SU-DHL-6 (cell line): ENCODE measurements around the gene RBFOX2.
"Not testable (repeated sequence)": the region's sequence is repeated elsewhere in the genome, so short reads cannot be mapped to it uniquely, and the experiment has no call there.

ENCODE experiments used
- H2AFZ ChIP-seq: fragments of 200-600 bp; sonication (generic); 2 replicates; pipeline ENCODE4 v1.6.1; 2014; ENCODE audit warnings: low read depth, mild to moderate bottlenecking, moderate library complexity, mixed read lengths, antibody characterized with exemption, low read length; ENCODE audit not compliant: severe bottlenecking
- H3F3A ChIP-seq: fragments of 200-600 bp; shearing (Covaris generic); 2 replicates; pipeline ENCODE4 v1.6.0; 2016; ENCODE audit warnings: antibody characterized with exemption, mild to moderate bottlenecking; ENCODE audit not compliant: insufficient read depth
- H3K27ac ChIP-seq: fragments of 200-600 bp; sonication (generic); 2 replicates; pipeline ENCODE4 v1.5.1; 2016; ENCODE audit warnings: low read depth, mild to moderate bottlenecking, low read length, moderate library complexity, mixed read lengths
- H3K27me3 ChIP-seq: fragments of 200-600 bp; sonication (generic), shearing (Covaris generic); 2 replicates; pipeline ENCODE4 v1.6.0; 2014; ENCODE audit warnings: mild to moderate bottlenecking, low read length
- H3K36me3 ChIP-seq: fragments of 200-600 bp; sonication (generic); 2 replicates; pipeline ENCODE4 v1.6.1; 2014; ENCODE audit warnings: mild to moderate bottlenecking, low read length, mixed read lengths
- H3K4me2 ChIP-seq: fragments of 300-600, 200-600 bp; shearing (Covaris generic), sonication (generic); 2 replicates; pipeline ENCODE4 v1.6.0; 2014; ENCODE audit warnings: low read length, low read depth, mild to moderate bottlenecking; ENCODE audit not compliant: poor library complexity, severe bottlenecking
- H3K4me3 ChIP-seq: fragments of 200-600 bp; sonication (generic); 2 replicates; pipeline ENCODE4 v1.5.1; 2014; ENCODE audit warnings: antibody characterized with exemption, low read length, mild to moderate bottlenecking, mixed read lengths; ENCODE audit not compliant: insufficient read depth, poor library complexity, severe bottlenecking
- H3K79me2 ChIP-seq: fragments of 200-600 bp; sonication (generic); 2 replicates; pipeline ENCODE4 v1.6.1; 2014; ENCODE audit warnings: mild to moderate bottlenecking, low read length, moderate library complexity; ENCODE audit not compliant: insufficient read depth
- H3K9ac ChIP-seq: fragments of 200-600 bp; sonication (generic); 2 replicates; pipeline ENCODE4 v1.7.0; 2014; ENCODE audit warnings: mild to moderate bottlenecking, low read length
- H3K9me2 ChIP-seq: fragments of 200-600 bp; sonication (generic); replicated peaks from 2 replicates; pipeline ENCODE4 v1.6.1; 2014; ENCODE audit warnings: low read length; ENCODE audit not compliant: insufficient read depth
- H3K9me3 ChIP-seq: fragments of 200-600 bp; sonication (generic); 2 replicates; pipeline ENCODE4 v1.6.1; 2014; ENCODE audit warnings: low read length, mixed read lengths; ENCODE audit not compliant: insufficient read depth
- H4K20me1 ChIP-seq: fragments of 200-600 bp; sonication (generic); 2 replicates; pipeline ENCODE4 v1.6.1; 2014; ENCODE audit warnings: low read depth, mild to moderate bottlenecking, antibody characterized with exemption, low read length, moderate library complexity, mixed read lengths
- CTCF ChIP-seq: fragments of 200-600 bp; sonication (generic); IDR thresholded peaks from one replicate; pipeline ENCODE4 v1.5.1; 2017; ENCODE audit warnings: antibody characterized with exemption, mild to moderate bottlenecking, low read length, moderate library complexity; ENCODE audit not compliant: insufficient read depth, poor library complexity, severe bottlenecking
- EZH2phosphoT487 ChIP-seq: fragments of 200-600 bp; sonication (generic), shearing (Covaris generic); conservative IDR thresholded peaks from 2 replicates; pipeline ENCODE4 v1.6.1; 2018; ENCODE audit warnings: mild to moderate bottlenecking, antibody characterized with exemption, low read length, moderate library complexity, mixed read lengths

The RBFOX2 gene

GRCh38 chr22:35804421-35804820, 224.2 kb downstream of the RBFOX2 start:
- Histone ChIP-seq H3K4me3 (no peak overlapping the region), H3K4me2 (no peak overlapping the region), H3K27ac (no peak overlapping the region), H3K9me2 (no peaks in the 10 kb centered on the region), H2AFZ (no peak overlapping the region), H4K20me1 (no peaks in the 10 kb centered on the region), H3K9ac (no peak overlapping the region), H3K27me3 (no peaks in the 10 kb centered on the region), H3F3A (no peaks in the 10 kb centered on the region), H3K36me3 (0 out of 2 replicates have a peak, but pooled peaks cover 3% of the 10 kb centered on the region), H3K79me2 (no peaks in the 10 kb centered on the region), H3K9me3 (no peaks in the 10 kb centered on the region)
- TF ChIP-seq CTCF (no peak), EZH2phosphoT487 (no peak)

GRCh38 chr22:35802885-35803284, 225.7 kb downstream of the RBFOX2 start:
- no peaks in the 10 kb centered on the region for H3K36me3 ChIP-seq
- no peak for TF ChIP-seq CTCF
- TF ChIP-seq EZH2phosphoT487: no peak
- H3K27me3 ChIP-seq: no peaks in the 10 kb centered on the region
- H3K4me3 ChIP-seq: no peak overlapping the region
- no peaks in the 10 kb centered on the region for H3K9me2 ChIP-seq
- no peak overlapping the region for H3K27ac ChIP-seq
- no peaks in the 10 kb centered on the region for H3K79me2 ChIP-seq
- H3K4me2 ChIP-seq: no peak overlapping the region
- no peaks in the 10 kb centered on the region for H4K20me1 ChIP-seq
- no peak overlapping the region for H3K9ac ChIP-seq
- H2AFZ ChIP-seq: no peak overlapping the region
- no peaks in the 10 kb centered on the region for H3F3A ChIP-seq
- no peaks in the 10 kb centered on the region for H3K9me3 ChIP-seq

GRCh38 chr22:35801301-35801700, 227.3 kb downstream of the RBFOX2 start:
- H3K9ac ChIP-seq, H3K79me2 ChIP-seq, H3K36me3 ChIP-seq, H3K4me3 ChIP-seq, H3K9me2 ChIP-seq, H4K20me1 ChIP-seq, H3K9me3 ChIP-seq, H2AFZ ChIP-seq, H3K27ac ChIP-seq, H3F3A ChIP-seq, H3K27me3 ChIP-seq, H3K4me2 ChIP-seq: not testable (repeated sequence)

- Histone ChIP-seq H3K9me2 (no peaks in the 10 kb centered on the region), H3K27ac (no peak overlapping the region), H4K20me1 (no peaks in the 10 kb centered on the region), H3K36me3 (no peaks in the 10 kb centered on the region), H3K4me2 (no peak overlapping the region), H3K4me3 (no peak overlapping the region), H2AFZ (no peak overlapping the region), H3K27me3 (no peaks in the 10 kb centered on the region), H3K9ac (no peak overlapping the region), H3F3A (no peaks in the 10 kb centered on the region), H3K9me3 (no peaks in the 10 kb centered on the region), H3K79me2 (no peaks in the 10 kb centered on the region)
- no peak for TF ChIP-seq CTCF
- no peak for TF ChIP-seq EZH2phosphoT487
Measured at GRCh38 chr22:35799150-35799549, 229.5 kb downstream of the RBFOX2 start.
